K562 (cell line): ENCODE data around the gene GIPC3. TPM values are rescaled to one million over a fixed set of nuclear protein-coding genes. Genes with fewer than 3 reads are reported as not detected.

Experiments used
- BCOR ChIP-seq: fragments of 450-650 bp; IDR thresholded peaks from 2 replicates; pipeline ENCODE4 v1.6.1; 2016
- C11orf30 ChIP-seq: fragments of 450-650 bp; IDR thresholded peaks from 2 replicates; pipeline ENCODE4 v1.6.1; 2016; ENCODE audit warnings: low read depth, mild to moderate bottlenecking
- FOXK1 ChIP-seq: sonication (generic); formaldehyde crosslinking; IDR thresholded peaks from 2 replicates; pipeline ENCODE4 v1.8.0; 2022; ENCODE audit warnings: missing genetic modification reagents, mild to moderate bottlenecking, borderline replicate concordance
- JUN ChIP-seq, 2 experiments: sonication (generic) in 1 of 2; formaldehyde crosslinking in 1 of 2; IDR thresholded peaks; 2 replicates each; pipeline versions ENCODE4 v1.6.1 to v1.8.0; 2012 to 2022; ENCODE audit warnings: borderline replicate concordance in 2 of 2, mild to moderate bottlenecking in 2 of 2, improper control_type of control experiment in 1 of 2, low read depth in 1 of 2, low read length in 1 of 2, missing genetic modification reagents in 1 of 2
- PML ChIP-seq: IDR thresholded peaks from 2 replicates; pipeline ENCODE4 v1.6.1; 2012; ENCODE audit warnings: low read length, inconsistent platforms
- PRMT5 ChIP-seq: sonication (generic); formaldehyde crosslinking; IDR thresholded peaks from 2 replicates; pipeline ENCODE4 v1.5.0; 2020; ENCODE audit warnings: missing genetic modification reagents
- RFX7 ChIP-seq: fragments of 250-450 bp; sonication (Bioruptor Pico); IDR thresholded peaks from 2 replicates; pipeline ENCODE4 v1.5.1; 2021; ENCODE audit warnings: mild to moderate bottlenecking
- SMARCC2 ChIP-seq: fragments of 450-650 bp; IDR thresholded peaks from 2 replicates; pipeline ENCODE4 v1.6.1; 2017; ENCODE audit warnings: antibody characterized with exemption, moderate library complexity, mild to moderate bottlenecking, low read depth
- YY1 ChIP-seq, 3 experiments: IDR thresholded peaks; 2 replicates each; pipeline ENCODE4 v1.6.1; 2011; ENCODE audit warnings: low read length in 2 of 3, mild to moderate bottlenecking in 2 of 3, moderate library complexity in 2 of 3, borderline replicate concordance in 1 of 3, control low read depth in 1 of 3, low read depth in 1 of 3; ENCODE audit not compliant: insufficient read depth in 3 of 3, insufficient replicate concordance in 2 of 3, control insufficient read depth in 1 of 3, insufficient read length in 1 of 3; ENCODE audit errors: extremely low read depth in 1 of 3
- polyA plus RNA-seq, 8 experiments: library from polyadenylated mRNA; depleted of rRNA in 4 of 8; stranded (reverse) in 5 of 8; unstranded in 3 of 8; fragments of >200 nt; fragmentation: Nextera tagmentation in 2 of 8; fragmentation: Illumina TruSeq in 1 of 8; extraction: Ambion mirVana in 2 of 8; extraction: Trizol in 1 of 8; gene quantifications; 2 replicates each; pipeline versions ENCODE4 v1.2.1 to v1.2.3, GENCODE V29; 2011 to 2014; ENCODE audit warnings: inconsistent platforms in 1 of 8, missing spikeins in 1 of 8
- total RNA-seq, 7 experiments: library from RNA; depleted of rRNA in 6 of 7; stranded (reverse); fragments of >200 nt in 6 of 7; fragmentation: Illumina TruSeq in 2 of 7; extraction: Trizol in 2 of 7; gene quantifications; 2 replicates each; pipeline versions ENCODE4 v1.2.1 to v1.2.3, GENCODE V29; 2011 to 2021; ENCODE audit warnings: low replicate concordance in 1 of 7
- TF ChIP-seq, protein P1 (sequence below), 2 experiments: fragments of 200-800 bp in 1 of 2; sonication (Bioruptor generic) in 1 of 2; sonication (generic) in 1 of 2; formaldehyde crosslinking in 1 of 2; IDR thresholded peaks in 1 of 2; conservative IDR thresholded peaks in 1 of 2; 2 replicates each; pipeline versions ENCODE4 v1.5.0 to v1.6.1; 2016 to 2020; ENCODE audit warnings: missing compliant biosample characterization in 1 of 2, missing genetic modification characterization in 1 of 2, missing genetic modification reagents in 1 of 2
- TF ChIP-seq, protein P2 (sequence below), 2 experiments: fragments of 450-650 bp; formaldehyde crosslinking in 1 of 2; IDR thresholded peaks; 2 replicates each; pipeline versions ENCODE4 v1.4.0 to v1.6.1; 2014 to 2020; ENCODE audit warnings: mild to moderate bottlenecking in 2 of 2, borderline replicate concordance in 1 of 2, low read depth in 1 of 2
- TF ChIP-seq, protein P3 (sequence below): IDR thresholded peaks from 2 replicates; pipeline ENCODE4 v1.6.1; 2016; ENCODE audit warnings: missing genetic modification characterization, missing compliant biosample characterization
- TF ChIP-seq, protein P4 (sequence below), 2 experiments: fragments of 450-650 bp in 1 of 2; sonication (generic) in 1 of 2; formaldehyde crosslinking; conservative IDR thresholded peaks; 2 replicates each; pipeline versions ENCODE4 v1.4.0 to v1.8.1; 2020 to 2022; ENCODE audit warnings: mild to moderate bottlenecking in 1 of 2, missing genetic modification reagents in 1 of 2

Gene GIPC3
- total and polyA plus RNA-seq, 9 of the 15 experiments (the other 6 are each of a cell fraction or from before 2014, with no cell fraction given): 0.03 to 3.6 (median 1.5) TPM; not detected in 1

DNA sequence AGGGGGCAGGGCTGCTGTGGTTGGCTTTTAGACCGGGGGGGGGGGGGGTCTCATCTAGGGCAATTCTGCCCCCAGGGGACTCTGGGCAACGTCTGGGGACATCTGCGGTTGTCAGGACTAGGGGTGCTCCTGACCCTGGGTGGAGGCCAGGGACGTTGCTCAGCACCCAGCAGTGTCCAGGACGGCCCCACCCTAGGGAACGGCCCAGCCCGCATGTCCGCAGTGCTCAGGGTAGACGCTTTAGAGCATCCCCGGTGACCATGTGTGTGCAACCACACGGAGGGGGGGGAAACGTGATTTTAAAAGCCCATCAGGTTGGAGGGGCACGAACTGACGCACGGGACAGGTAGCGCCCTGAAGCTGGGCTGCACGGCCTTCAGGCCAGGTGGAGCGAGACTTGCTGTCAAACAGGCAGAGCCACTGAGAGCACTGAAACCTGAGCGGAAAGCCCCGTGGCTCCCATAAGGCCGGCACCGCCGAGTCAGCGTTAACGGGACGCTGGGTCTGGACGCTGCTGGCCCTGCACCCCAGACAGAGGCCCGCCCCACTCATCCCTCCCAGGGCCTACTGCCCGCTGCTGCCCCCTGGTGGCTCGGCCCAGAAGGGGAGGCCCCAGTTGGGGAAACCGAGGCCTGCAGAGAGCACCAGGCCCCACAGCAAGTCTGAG is 33.0 kb downstream of the GIPC3 start (continued):
- TF ChIP-seq SMARCC2 (no peak), PML (no peak), YY1 (IDR thresholded peaks at IDR 0.05; ENCODE audit: borderline replicate concordance in 1 of 3, control insufficient read depth in 1 of 3, extremely low read depth in 1 of 3, insufficient read depth in 3 of 3, insufficient read length in 1 of 3, insufficient replicate concordance in 2 of 3, low read depth in 1 of 3, low read length in 2 of 3) (peak in 1 of 3 experiments; percentile 38), RFX7 (CRISPR knock-in tag) (no peak), FOXK1 (CRISPR knock-in tag) (no peak), BCOR (peak; percentile 98), PRMT5 (CRISPR knock-in tag) (no peak), C11orf30 (peak; percentile 97), JUN (IDR thresholded peaks at IDR 0.05; ENCODE audit: borderline replicate concordance, low read depth, low read length) (no peak), JUN (CRISPR knock-in tag; IDR thresholded peaks at IDR 0.05; ENCODE audit: borderline replicate concordance) (peak; percentile 68; the same call in 1 of the 2 replicates)
- TF ChIP-seq, protein P1, sequence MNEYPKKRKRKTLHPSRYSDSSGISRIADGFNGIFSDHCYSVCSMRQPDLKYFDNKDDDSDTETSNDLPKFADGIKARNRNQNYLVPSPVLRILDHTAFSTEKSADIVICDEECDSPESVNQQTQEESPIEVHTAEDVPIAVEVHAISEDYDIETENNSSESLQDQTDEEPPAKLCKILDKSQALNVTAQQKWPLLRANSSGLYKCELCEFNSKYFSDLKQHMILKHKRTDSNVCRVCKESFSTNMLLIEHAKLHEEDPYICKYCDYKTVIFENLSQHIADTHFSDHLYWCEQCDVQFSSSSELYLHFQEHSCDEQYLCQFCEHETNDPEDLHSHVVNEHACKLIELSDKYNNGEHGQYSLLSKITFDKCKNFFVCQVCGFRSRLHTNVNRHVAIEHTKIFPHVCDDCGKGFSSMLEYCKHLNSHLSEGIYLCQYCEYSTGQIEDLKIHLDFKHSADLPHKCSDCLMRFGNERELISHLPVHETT (CRISPR knock-in tag; conservative IDR thresholded peaks at IDR 0.05 in 1 of 2, IDR thresholded peaks at IDR 0.05 in 1 of 2): no peak
- TF ChIP-seq, protein P2, sequence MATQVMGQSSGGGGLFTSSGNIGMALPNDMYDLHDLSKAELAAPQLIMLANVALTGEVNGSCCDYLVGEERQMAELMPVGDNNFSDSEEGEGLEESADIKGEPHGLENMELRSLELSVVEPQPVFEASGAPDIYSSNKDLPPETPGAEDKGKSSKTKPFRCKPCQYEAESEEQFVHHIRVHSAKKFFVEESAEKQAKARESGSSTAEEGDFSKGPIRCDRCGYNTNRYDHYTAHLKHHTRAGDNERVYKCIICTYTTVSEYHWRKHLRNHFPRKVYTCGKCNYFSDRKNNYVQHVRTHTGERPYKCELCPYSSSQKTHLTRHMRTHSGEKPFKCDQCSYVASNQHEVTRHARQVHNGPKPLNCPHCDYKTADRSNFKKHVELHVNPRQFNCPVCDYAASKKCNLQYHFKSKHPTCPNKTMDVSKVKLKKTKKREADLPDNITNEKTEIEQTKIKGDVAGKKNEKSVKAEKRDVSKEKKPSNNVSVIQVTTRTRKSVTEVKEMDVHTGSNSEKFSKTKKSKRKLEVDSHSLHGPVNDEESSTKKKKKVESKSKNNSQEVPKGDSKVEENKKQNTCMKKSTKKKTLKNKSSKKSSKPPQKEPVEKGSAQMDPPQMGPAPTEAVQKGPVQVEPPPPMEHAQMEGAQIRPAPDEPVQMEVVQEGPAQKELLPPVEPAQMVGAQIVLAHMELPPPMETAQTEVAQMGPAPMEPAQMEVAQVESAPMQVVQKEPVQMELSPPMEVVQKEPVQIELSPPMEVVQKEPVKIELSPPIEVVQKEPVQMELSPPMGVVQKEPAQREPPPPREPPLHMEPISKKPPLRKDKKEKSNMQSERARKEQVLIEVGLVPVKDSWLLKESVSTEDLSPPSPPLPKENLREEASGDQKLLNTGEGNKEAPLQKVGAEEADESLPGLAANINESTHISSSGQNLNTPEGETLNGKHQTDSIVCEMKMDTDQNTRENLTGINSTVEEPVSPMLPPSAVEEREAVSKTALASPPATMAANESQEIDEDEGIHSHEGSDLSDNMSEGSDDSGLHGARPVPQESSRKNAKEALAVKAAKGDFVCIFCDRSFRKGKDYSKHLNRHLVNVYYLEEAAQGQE (IDR thresholded peaks at IDR 0.05; ENCODE audit: borderline replicate concordance): peak; percentile 91
- TF ChIP-seq, protein P2 (CRISPR knock-in tag; IDR thresholded peaks at IDR 0.05; ENCODE audit: low read depth): no peak
- TF ChIP-seq, protein P3, sequence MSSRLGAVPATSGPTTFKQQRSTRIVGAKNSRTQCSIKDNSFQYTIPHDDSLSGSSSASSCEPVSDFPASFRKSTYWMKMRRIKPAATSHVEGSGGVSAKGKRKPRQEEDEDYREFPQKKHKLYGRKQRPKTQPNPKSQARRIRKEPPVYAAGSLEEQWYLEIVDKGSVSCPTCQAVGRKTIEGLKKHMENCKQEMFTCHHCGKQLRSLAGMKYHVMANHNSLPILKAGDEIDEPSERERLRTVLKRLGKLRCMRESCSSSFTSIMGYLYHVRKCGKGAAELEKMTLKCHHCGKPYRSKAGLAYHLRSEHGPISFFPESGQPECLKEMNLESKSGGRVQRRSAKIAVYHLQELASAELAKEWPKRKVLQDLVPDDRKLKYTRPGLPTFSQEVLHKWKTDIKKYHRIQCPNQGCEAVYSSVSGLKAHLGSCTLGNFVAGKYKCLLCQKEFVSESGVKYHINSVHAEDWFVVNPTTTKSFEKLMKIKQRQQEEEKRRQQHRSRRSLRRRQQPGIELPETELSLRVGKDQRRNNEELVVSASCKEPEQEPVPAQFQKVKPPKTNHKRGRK: no peak
- TF ChIP-seq, protein P4, sequence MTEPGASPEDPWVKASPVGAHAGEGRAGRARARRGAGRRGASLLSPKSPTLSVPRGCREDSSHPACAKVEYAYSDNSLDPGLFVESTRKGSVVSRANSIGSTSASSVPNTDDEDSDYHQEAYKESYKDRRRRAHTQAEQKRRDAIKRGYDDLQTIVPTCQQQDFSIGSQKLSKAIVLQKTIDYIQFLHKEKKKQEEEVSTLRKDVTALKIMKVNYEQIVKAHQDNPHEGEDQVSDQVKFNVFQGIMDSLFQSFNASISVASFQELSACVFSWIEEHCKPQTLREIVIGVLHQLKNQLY (CRISPR knock-in tag; conservative IDR thresholded peaks at IDR 0.05): no peak
